GM06990 (cell line): ENCODE data around the gene DNAJC11.
A peak's percentile ranks its signal among the peaks of the same experiment; 100 is the strongest.

Experiments
- DNase-seq: peaks from one replicate; pipeline ENCODE4 v3.0.0-alpha.2; 2011; ENCODE audit not compliant: insufficient read length; ENCODE audit errors: extremely low read depth
- H3K27me3 ChIP-seq: replicated peaks from 2 replicates; pipeline ENCODE4 v1.6.0; 2011; ENCODE audit warnings: low read length; ENCODE audit not compliant: control insufficient read depth, insufficient read depth
- H3K36me3 ChIP-seq: 2 replicates; pipeline ENCODE4 v1.5.1; 2011; ENCODE audit warnings: low read length; ENCODE audit not compliant: control insufficient read depth, insufficient read depth
- H3K4me3 ChIP-seq: replicated peaks from 2 replicates; pipeline ENCODE4 v1.5.1; 2011; ENCODE audit warnings: low read depth, mild to moderate bottlenecking, control low read depth, low read length
- TF ChIP-seq, protein P1 (sequence below): IDR thresholded peaks from 2 replicates; pipeline ENCODE4 v1.5.1; 2011; ENCODE audit warnings: low read length, control low read depth, mild to moderate bottlenecking, inconsistent platforms; ENCODE audit not compliant: insufficient read depth, poor library complexity, severe bottlenecking

DNAJC11 gene

DNA sequence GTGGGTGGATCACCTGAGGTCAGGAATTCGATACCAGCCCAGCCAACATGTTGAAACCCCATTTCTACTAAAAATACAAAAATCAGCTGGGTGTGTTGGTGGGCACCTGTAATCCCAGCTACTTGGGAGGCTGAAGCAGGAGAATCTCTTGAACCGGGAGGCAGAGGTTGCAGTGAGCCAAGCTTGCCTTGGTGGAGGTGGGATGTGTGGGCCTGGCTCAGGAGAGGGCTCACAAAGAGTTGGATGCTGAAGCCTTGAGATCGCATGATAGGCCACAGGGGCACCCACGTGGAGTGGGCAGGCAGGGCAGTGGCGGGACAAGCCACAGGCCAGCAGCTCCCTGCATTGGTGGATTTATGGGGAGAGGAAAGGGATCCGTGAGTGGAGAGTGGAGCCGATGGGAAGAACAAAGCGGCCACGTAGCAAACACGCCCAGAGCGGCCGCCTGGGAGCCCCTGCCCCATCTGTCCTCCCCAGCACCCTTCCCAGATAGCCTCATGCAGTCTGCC lies 72.6 kb downstream of the DNAJC11 start:
- TF ChIP-seq, protein P1, sequence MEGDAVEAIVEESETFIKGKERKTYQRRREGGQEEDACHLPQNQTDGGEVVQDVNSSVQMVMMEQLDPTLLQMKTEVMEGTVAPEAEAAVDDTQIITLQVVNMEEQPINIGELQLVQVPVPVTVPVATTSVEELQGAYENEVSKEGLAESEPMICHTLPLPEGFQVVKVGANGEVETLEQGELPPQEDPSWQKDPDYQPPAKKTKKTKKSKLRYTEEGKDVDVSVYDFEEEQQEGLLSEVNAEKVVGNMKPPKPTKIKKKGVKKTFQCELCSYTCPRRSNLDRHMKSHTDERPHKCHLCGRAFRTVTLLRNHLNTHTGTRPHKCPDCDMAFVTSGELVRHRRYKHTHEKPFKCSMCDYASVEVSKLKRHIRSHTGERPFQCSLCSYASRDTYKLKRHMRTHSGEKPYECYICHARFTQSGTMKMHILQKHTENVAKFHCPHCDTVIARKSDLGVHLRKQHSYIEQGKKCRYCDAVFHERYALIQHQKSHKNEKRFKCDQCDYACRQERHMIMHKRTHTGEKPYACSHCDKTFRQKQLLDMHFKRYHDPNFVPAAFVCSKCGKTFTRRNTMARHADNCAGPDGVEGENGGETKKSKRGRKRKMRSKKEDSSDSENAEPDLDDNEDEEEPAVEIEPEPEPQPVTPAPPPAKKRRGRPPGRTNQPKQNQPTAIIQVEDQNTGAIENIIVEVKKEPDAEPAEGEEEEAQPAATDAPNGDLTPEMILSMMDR: no peak
- Histone ChIP-seq H3K4me3 (no peak overlapping the region), H3K36me3 (peaks cover 14% of the 10 kb centered on the region), H3K27me3 (no peaks in the 10 kb centered on the region)
- no peak for DNase-seq

DNA sequence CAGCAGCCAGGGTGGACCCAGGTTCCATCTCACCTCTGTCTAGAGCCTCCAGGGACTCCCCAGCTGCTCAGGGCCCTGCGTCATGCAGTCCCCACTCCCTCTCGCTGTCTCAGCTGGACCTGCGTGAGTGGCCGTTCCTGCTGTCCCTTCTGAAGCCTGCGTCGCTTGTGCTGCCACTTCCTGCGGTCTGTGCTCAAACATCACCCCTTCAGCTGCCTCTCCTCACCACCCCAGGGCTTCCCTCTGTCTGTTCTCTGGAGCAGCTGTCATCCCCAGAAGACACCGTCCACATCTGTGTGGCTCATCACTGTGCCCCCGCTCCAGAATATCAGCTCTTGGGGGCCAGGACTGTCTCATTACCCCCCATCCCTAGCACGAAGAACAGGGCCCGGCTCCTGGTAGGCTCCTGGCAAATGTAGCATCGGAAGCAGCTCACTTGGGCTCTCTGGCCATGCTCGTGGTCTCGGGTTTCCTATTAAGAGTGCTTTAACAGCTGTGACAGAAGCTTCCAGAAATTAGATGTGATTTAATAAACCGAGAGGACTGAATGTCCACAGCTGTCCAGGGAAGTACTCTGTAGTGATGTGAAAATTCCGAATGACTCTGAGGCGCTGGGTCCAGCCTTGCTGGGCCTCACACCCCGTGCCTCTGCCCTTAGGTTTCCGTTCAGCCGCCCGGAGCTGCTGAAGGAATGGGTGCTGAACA lies 73.6 kb downstream of the DNAJC11 start:
- Histone ChIP-seq H3K36me3 (peaks cover 11% of the 10 kb centered on the region), H3K27me3 (no peaks in the 10 kb centered on the region), H3K4me3 (no peak overlapping the region)
- no peak for DNase-seq
- TF ChIP-seq, protein P1: no peak

DNA sequence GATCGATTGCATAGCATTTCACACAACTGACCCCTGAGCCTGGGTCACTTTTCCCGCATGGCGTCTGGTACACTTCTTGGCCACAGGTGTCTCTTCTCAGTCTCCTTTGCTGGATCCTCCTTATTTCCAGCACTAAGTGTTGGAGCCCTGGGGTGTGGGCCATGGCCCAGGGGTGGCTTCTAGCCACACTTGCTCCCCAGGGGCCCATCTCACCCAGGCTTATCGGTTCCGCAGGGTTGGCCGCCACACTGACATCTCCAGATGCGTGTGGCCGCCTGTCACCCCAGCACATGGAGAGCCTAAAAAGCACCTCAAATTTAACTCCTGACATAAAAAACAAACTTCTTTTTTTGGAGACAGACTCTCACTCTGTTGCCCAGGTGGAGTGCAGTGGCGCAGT lies 74.6 kb downstream of the DNAJC11 start:
- TF ChIP-seq, protein P1: no peak
- no peak for DNase-seq
- H3K36me3 ChIP-seq: peaks cover 11% of the 10 kb centered on the region
- no peak overlapping the region for H3K4me3 ChIP-seq
- H3K27me3 ChIP-seq: no peaks in the 10 kb centered on the region

DNA sequence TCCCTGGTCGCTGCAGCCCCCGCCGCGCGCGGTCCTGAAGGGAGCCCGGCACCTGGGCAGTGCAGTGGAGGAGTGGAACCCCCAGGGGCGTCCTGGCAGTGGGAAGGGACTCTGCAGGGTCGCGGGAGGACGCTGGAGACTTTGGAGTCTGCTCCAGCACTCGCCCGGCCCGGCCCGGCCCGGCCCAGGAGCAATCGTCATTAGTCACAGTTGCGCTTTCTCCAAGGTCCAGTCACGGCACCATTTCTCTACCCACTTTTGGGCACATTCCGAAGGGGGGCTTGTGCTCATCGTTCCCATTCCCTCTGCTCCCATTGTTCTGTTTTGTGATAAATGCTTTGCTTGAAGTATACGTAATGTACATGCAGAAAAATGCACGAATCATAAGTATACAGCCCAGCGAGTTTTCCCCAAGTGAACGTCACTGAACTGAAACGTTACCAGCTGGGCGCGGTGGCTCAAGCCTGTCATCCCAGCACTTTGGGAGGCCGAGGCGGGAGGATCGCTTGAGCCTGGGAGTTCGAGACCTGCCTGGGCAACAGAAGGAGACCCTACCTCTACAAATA lies 75.9 kb downstream of the DNAJC11 start:
- peaks cover 18% of the 10 kb centered on the region for H3K36me3 ChIP-seq
- peak overlapping the region; percentile 70 for H3K4me3 ChIP-seq
- DNase-seq: no peak
- no peaks in the 10 kb centered on the region for H3K27me3 ChIP-seq
- TF ChIP-seq, protein P1: no peak

DNA sequence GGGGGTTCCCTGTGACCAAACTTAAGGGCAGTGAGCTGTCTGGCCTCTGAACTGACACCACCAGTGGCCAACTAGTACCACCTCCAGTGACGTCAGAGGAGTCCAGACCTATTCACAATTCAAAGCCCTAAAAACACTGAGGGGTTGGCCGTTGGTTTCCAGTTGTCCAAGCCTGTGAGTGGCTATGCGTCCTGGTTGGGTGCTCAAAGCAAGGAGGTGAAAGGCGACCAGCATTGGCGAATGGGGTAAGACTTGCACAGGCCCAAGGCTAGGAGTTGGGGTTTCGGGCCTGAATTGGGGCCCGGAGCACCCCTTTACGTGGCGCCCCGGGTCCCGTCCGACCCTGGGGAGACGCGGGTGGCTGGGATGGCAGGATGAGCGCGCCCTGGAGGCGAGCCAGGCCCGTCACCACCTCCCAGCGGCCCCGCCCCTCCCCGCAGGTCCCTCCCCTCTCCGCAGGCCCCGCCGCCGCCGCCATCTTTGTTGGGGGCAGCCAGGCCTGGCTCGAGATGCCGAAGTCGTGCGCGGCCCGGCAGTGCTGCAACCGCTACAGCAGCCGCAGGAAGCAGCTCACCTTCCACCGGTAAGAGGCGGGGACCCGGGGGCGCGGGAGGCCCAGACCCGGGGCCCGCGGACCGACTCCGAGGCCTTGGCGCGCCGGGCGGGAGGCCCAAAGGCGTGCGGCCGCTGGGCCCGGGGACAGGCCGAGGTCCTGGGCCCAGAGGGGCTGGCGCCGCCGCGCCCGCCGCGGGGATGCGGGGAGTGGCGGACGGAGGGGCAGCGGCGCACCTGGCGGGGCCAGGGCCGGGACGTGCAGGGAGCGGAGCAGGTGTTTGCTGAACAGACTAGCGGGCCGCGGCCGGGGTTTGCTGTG lies 76.7 kb downstream of the DNAJC11 start, which contains the start of gene THAP3:
Gene THAP3 (plus strand): TSS at position 159 of the 874 bp plus-strand sequence. CDS start 351 bp downstream, at position 510.
- peaks cover 22% of the 10 kb centered on the region for H3K36me3 ChIP-seq
- no peaks in the 10 kb centered on the region for H3K27me3 ChIP-seq
- peak within 1 kb of the TSS; percentile 70 for H3K4me3 ChIP-seq
- peak; percentile 87 for DNase-seq
- TF ChIP-seq, protein P1: peak; percentile 39
